Progenitor cell of endocrine pancreas (in vitro differentiated cells): ENCODE results near the gene PACS2. TPM values are rescaled to one million over a fixed set of nuclear protein-coding genes. Genes with fewer than 3 reads are reported as not detected.

Experiments used
- DNase-seq: peaks from one replicate; pipeline ENCODE4 v3.0.0; 2021; ENCODE audit warnings: low spot score; ENCODE audit not compliant: unreplicated experiment
- H3K27ac Mint-ChIP-seq: 2 replicates; pipeline ENCODE4 v1.8.0; 2021; ENCODE audit warnings: mild to moderate bottlenecking, moderate library complexity, mixed read lengths
- H3K27me3 Mint-ChIP-seq: 2 replicates; pipeline ENCODE4 v1.8.0; 2021; ENCODE audit warnings: mixed read lengths
- H3K36me3 Mint-ChIP-seq: 2 replicates; pipeline ENCODE4 v1.8.0; 2022; ENCODE audit warnings: mixed read lengths; ENCODE audit not compliant: insufficient read depth
- H3K4me1 Mint-ChIP-seq: 2 replicates; pipeline ENCODE4 v1.8.0; 2021; ENCODE audit warnings: low read depth, mixed read lengths
- H3K4me3 Mint-ChIP-seq: 2 replicates; pipeline ENCODE4 v1.8.0; 2021; ENCODE audit warnings: low read depth, mild to moderate bottlenecking, moderate library complexity, mixed read lengths
- H3K9me3 Mint-ChIP-seq: 2 replicates; pipeline ENCODE4 v1.8.0; 2021; ENCODE audit warnings: low read depth, mixed read lengths
- total RNA-seq: library from RNA; stranded (reverse); gene quantifications from 2 replicates; pipeline ENCODE4 v1.2.1, GENCODE V29; 2021
- TF ChIP-seq, protein P1 (sequence below): fragments of 200-600 bp; sonication (generic); IDR thresholded peaks from one replicate; pipeline ENCODE4 v1.5.0; 2021; ENCODE audit warnings: antibody characterized with exemption, mild to moderate bottlenecking; ENCODE audit not compliant: unreplicated experiment

The PACS2 gene
- total RNA-seq, 1 donor from 2014 or later: 193 TPM

DNA sequence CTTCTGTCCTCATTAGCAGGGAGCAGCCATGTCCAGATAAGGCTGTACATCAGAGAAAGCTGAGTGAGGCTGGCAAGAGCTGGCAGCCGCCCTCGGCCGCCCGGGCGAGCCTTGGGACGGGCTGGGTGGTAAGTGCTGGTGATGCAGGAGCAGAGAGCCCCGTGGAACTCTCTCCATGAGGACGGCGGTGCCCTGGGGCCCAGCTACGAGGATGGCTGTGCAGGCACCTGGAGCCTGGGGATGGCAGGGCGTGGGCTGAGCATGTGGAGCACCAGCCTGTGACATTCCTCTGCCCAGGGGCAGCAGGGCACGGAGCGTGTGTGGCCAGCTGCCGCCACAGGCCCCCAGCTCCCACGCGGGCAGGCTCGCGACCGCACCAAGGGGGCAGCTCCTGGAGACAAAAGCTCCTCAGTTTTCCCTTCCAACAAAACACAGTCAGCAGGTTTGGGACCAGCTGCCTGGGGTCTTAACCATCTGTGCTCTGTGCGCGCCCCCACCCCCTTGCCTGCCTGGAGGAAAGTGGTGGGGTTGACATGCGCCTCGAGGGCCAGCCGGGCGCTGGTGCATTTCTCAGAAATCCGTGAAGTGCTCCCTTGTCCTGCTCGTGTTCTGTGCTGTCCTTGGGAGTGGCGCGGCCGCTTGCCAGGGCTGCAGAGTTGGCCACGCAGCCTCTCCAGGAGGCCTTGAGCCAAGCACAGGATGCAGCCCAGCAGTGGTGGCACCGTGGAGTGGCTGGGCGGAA lies 21.4 kb downstream of the PACS2 start:
- no peaks in the 10 kb centered on the region for H3K27me3 Mint-ChIP-seq
- no peak overlapping the region for H3K27ac Mint-ChIP-seq
- TF ChIP-seq, protein P1, sequence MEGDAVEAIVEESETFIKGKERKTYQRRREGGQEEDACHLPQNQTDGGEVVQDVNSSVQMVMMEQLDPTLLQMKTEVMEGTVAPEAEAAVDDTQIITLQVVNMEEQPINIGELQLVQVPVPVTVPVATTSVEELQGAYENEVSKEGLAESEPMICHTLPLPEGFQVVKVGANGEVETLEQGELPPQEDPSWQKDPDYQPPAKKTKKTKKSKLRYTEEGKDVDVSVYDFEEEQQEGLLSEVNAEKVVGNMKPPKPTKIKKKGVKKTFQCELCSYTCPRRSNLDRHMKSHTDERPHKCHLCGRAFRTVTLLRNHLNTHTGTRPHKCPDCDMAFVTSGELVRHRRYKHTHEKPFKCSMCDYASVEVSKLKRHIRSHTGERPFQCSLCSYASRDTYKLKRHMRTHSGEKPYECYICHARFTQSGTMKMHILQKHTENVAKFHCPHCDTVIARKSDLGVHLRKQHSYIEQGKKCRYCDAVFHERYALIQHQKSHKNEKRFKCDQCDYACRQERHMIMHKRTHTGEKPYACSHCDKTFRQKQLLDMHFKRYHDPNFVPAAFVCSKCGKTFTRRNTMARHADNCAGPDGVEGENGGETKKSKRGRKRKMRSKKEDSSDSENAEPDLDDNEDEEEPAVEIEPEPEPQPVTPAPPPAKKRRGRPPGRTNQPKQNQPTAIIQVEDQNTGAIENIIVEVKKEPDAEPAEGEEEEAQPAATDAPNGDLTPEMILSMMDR: no peak
- H3K4me3 Mint-ChIP-seq: no peak overlapping the region
- no peaks in the 10 kb centered on the region for H3K4me1 Mint-ChIP-seq
- no peak for DNase-seq
- peaks cover 3% of the 10 kb centered on the region for H3K36me3 Mint-ChIP-seq
- no peaks in the 10 kb centered on the region for H3K9me3 Mint-ChIP-seq

DNA sequence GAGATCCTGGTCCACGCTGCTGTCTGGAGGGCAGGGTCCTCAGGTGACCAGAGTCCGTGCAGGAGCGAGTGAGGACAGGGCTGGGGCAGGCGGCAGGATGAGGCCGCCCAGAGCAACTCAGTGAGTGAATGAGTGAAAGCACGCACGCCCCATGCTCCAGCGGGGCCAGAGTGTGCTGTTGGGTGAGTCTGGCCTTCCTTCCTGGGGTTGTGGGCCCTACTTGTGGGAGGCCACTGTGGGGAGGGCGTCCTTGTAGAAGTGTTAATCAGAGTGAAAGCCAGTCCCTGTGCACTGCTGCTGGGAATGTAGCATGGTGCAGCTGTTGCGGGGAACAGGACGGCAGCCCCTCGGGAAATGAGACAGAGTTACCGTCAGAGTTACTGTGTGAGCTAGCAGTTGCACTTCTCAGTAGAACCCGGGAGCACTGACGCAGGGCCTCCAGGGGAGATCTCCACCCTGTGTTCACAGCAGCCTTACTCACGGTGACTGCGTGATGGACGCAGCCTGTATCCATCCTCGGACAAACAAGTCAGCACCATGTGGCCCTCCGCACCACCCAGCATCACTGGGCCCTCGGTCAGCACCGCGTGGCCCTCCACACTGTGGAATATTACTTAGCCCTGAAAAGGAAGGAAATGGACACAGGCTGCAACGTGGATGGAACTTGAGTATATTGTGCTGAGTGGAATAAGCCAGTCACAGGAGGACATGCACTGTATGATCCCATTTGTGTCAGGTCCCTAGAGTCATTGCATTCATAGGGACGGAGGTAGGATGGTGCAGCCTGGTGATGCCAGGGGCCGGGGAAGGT lies 22.1 kb downstream of the PACS2 start:
- Mint-ChIP-seq H3K27me3 (no peaks in the 10 kb centered on the region), H3K4me1 (no peaks in the 10 kb centered on the region), H3K27ac (no peak overlapping the region), H3K9me3 (no peaks in the 10 kb centered on the region), H3K4me3 (no peak overlapping the region), H3K36me3 (peaks cover 3% of the 10 kb centered on the region)
- TF ChIP-seq, protein P1: no peak
- DNase-seq: no peak

DNA sequence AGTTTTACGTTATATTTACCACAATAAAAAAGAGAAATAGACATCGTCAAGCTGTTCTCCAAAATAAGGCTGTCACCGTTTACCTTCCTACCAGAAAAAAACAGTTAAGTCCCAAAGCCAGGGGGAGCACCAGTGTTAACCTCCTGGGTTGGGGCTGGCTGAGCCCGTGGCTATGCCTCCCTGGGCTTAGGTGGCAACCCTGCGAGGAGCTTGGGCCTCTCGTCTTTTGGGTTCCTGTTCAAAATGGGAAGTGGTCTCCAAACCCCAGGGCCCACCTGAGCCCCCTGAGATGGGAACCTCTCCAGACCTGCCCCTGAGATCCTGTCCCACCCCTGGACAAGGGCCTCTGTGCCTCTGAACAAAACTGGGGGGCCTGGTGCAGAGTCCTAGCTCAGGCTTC lies 22.9 kb downstream of the PACS2 start:
- Mint-ChIP-seq H3K4me1 (no peaks in the 10 kb centered on the region), H3K27me3 (no peaks in the 10 kb centered on the region), H3K9me3 (no peaks in the 10 kb centered on the region), H3K27ac (no peak overlapping the region), H3K36me3 (peaks cover 3% of the 10 kb centered on the region), H3K4me3 (no peak overlapping the region)
- no peak for DNase-seq
- TF ChIP-seq, protein P1: no peak

DNA sequence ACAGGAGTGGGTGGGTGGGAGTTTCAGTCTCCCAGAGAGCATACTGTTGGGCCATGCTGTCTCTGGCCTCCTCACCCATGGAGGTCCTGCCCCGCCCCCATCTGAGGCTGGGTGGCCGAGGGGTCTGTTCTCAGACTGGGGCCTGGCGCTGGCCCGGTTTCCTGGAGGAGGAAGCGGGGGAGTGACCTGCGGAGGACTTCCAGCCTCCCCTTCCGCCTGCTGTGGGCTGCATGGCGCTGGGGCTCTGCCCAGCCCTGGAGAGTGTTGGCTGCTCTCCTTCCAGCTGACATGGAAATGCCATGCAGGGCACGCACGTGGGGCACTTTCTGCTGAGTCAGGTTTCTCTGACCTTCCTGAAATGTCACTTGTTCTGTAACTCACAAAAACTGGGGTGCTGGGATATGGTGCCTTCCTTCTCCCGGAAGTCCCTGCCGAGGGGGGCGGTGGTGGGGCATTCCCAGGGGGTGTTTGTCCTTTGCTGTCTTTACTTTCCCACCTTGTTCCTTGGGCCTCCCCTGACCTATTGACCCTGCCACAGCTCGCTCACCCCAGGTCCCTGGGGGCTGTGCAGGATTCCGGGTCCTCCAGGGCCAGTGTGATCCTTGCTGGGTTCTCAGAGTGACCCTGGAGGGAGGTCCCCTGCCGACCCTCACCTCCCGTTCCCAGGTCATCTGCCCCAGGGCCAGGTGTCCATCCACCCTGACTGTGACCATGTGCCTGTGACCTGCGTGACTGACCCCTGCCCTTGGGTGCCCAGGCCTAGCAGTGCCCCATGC lies 23.6 kb downstream of the PACS2 start:
- TF ChIP-seq, protein P1: no peak
- no peak for DNase-seq
- no peaks in the 10 kb centered on the region for H3K4me1 Mint-ChIP-seq
- peaks cover 3% of the 10 kb centered on the region for H3K36me3 Mint-ChIP-seq
- no peaks in the 10 kb centered on the region for H3K9me3 Mint-ChIP-seq
- H3K27me3 Mint-ChIP-seq: no peaks in the 10 kb centered on the region
- H3K27ac Mint-ChIP-seq: no peak overlapping the region
- H3K4me3 Mint-ChIP-seq: no peak overlapping the region
